NOMO-1 treated with DMSO at 0.1 percent for 48 hours (cell line): ENCODE results near the gene MOAP1.
"Not testable (repeated sequence)": the region's sequence is repeated elsewhere in the genome, so short reads cannot be mapped to it uniquely, and the experiment has no call there.

Experiments
- DNase-seq: peaks from one replicate; lab custom pipeline; 2025; ENCODE audit not compliant: unreplicated experiment; lab: John Stamatoyannopoulos, UW

Gene MOAP1, protein sequence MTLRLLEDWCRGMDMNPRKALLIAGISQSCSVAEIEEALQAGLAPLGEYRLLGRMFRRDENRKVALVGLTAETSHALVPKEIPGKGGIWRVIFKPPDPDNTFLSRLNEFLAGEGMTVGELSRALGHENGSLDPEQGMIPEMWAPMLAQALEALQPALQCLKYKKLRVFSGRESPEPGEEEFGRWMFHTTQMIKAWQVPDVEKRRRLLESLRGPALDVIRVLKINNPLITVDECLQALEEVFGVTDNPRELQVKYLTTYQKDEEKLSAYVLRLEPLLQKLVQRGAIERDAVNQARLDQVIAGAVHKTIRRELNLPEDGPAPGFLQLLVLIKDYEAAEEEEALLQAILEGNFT

DNA sequence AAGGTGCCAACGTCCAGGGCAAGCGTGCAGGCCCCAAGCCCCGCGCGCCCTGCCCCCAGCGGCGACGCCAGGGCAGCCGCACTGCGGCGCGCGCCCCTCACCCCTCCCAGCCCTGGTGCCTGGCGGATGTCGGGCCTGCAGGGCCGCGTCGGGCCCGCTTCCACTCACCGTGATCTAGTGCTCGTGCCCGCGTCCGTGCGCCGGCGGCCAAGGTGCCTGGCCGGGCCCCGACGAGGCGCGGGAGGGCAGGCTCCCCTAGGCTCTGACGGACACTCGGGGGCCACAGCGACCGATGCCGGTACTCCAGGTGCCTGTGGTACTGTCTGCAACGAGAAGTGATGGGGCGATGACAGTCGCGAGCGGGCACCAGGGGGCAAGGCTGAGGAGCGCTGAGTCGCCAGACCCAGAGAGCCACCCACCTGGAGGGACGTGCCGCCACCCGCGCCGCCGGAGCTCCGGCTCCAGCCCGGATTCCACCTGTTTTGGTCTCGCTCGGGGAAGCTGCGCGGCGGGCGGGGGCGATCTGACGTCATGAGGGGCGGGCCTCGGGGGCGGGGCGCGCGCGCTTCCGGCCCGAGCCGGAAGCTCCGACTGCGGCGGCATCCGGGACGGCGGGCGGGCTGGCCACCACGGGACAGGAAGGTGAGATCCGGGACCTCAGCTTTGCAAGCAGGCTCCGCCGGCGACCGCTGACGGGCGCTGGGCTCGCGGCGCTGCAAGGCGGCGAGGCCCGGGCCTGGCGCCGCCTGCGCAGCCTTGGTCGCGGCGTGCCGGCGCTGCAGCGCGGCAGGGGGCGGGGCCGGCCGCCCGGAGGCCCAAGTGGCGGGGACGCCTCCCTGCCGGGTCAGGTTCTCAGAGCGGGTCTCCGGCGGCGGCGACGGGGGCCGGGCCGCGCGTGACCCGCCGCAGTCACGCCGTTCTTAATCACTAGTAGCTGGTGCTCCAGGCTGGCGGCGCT is at the start of gene MOAP1, which contains the start of gene LYSET:
Gene MOAP1, minus strand, starts transcription at position 507 of the 958 bp plus-strand sequence. CDS start 655 bp downstream, outside the sequence.
Gene LYSET, plus strand, starts transcription at position 927 of the 958 bp plus-strand sequence. CDS start 89 bp downstream, outside the sequence.
- peak; percentile 77 for DNase-seq

DNA sequence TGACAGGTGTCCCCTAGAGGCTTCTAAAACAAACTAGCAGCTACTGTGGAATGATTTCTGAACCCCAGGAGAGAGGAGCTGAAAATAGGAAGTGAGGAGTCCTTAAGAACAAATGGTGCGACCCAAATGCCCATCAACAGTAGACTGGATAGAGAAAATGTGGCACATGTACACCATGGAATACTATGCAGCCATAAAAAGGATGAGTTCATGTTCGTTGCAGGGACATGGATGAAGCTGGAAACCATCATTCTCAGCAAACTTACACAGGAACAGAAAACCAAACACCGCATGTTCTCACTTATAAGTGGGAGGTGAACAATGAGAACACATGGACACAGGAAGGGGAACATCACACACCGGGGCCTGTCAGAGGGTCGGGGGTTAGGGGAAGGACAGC is 48.4 kb upstream of the MOAP1 start:
- not testable (repeated sequence) for DNase-seq

DNA sequence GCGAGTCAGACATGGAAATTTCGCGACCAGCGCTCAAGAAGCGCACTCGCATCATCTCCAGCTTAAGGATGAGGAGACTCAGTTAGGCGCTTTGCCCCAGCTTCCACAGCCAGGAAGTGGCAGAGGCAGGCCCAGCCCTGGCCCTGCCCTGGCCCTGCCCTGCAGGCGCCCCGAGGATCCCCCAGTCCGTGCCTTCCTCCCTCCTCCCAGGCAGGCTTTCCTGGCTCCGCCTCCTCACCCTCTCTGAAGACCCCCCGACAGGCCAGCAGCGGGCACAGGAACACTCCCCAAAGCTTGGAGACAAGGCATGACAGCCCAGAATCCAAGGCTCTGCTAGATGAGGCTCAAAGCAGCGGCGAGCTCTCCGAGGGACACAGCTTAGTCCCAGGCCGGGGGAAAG is 47.5 kb upstream of the MOAP1 start:
- no peak for DNase-seq

DNA sequence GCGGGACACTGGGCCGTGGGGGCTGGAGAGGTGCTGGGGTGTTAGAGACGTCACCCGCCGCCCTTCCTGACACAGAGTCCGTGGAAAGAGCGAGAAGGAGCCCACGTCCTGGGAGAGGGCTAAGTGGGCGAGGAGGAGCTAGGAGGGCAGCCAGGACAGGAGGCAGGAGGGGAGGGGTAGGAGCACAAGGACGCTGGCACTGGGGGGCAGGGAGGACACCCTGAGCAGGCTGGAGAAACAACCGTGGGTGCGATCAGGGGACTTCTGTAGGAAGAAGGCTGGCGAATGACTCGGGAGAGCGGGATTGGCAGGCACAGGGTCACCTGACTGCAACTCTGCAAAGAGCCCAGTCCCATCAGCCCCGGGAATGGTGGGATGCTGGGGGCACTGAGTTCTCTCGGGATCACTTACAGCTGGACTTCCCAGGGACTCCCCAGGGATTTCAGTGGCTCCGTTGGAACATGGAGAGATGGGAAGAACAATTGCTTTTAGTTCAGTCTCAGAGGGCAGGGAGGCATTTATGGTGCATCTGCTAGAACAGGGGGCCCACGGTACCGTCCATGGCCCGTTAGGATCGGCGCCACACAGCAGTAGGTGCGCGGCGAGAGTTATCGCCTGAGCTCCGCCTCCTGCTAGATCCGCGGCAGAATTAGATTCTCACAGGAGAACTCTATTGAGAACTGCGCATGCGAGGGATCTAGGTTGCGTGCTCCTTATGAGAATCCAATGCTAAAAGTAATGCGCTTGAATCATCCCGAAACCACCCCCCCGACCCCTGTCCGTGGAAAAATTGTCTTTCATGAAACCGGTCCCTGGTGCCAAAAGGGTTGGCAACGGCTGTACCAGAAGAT is 46.7 kb upstream of the MOAP1 start:
- no peak for DNase-seq

DNA sequence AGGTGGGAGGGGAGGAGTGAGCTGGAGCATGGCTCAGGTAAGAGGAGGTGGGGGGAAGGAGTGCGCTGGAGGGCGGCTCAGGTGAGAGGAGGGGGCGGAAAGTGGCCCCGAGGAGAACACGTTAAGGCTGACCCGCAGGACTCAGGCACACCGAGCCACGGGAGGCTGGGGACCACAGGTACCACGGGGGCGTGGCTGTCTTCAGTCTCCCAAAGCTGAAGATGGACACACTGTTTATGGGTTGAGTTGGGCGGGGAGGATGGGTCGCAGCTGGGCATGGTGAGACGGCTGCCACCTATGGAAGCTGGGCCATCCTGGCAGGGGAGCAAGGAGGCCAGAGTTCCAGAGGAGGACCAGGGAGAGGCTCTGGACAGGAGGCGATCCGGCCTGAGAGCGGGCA is 45.8 kb upstream of the MOAP1 start:
- no peak for DNase-seq

DNA sequence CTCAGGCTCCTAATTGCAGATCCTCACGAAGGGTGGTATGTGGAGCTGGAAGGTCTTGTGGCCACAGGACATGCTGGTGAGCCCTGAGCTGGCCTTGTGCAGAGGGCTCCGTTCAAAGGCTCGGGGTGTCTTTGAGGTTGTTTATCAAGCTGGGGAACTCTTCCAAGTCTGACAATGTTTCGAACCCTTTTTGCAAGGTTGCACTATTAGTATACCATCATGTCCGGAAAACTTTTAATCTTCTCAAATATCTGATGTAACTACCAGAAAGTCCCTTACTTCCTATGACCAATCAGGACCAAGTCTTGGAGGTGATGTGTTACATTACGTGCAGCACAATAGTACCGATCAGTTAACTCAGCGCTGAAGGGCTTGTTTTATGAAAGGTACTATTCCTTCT is 43.9 kb upstream of the MOAP1 start:
- DNase-seq, result no peak

DNA sequence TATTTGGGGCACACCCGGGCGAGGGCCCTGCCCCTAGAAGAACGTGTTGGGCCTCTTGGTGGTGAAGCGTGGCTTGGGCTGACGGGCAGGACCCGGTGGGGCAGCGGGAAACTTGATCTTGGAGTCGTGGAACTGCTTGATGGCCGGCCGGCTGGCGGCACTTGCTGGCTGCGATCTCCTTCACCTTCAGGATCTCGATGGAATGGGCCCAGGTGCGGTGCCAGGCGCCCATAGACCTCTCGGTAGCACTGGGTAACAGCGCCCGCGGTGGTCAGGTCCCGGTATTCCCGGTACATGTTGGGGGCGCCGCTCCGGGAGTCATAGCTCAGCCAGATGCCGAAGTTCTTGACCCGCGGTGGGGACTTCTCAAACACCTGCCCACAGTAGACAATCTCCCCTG is 38.9 kb upstream of the MOAP1 start:
- DNase-seq, result no peak

DNA sequence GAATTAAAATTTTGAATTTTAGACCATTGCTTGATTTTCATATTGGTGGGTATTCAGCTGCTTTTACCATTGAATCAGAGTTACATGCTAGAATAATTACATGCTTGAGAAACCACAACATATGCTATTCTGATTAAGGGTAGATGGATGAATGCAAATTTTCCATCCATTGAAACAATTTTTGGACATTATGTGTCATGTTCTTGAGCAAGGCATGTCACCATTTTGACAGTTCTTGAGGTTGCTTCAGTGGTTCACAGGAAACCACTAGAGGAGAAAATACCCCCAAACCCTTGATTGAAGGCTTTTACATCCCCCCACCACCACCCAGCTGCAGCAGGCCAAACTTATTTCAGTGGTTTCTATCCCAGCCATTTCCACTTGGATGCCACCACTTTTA is 35.8 kb upstream of the MOAP1 start:
- no peak for DNase-seq

DNA sequence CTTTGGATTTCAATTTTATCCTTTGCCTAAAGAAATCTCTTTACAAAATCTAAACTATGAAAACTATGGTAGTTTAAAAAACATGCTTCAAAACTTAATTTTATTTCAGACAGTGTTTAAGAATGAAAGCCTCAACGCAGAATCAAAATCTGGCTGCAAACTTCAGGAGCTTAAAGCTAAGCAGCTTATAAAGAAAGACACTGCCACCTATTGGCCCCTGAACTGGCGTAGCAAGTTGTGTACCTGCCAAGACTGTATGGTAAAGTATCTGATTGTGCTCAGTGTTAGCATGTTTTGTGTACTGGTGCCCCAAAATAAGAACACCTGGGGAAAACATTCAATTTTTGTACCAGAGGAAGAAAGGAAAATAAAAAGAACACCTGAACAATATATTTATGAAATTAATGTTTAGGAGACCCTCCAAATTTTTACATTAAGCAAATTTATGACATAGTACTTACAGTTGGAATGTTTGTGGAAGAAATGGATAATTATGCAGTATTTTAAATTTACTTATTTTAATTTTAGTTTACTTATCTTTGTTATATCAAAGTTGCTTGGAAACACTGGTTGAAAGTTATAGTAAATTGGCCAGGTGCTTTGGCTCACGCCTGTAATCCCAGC is 34.5 kb upstream of the MOAP1 start:
- DNase-seq, result peak; percentile 37

DNA sequence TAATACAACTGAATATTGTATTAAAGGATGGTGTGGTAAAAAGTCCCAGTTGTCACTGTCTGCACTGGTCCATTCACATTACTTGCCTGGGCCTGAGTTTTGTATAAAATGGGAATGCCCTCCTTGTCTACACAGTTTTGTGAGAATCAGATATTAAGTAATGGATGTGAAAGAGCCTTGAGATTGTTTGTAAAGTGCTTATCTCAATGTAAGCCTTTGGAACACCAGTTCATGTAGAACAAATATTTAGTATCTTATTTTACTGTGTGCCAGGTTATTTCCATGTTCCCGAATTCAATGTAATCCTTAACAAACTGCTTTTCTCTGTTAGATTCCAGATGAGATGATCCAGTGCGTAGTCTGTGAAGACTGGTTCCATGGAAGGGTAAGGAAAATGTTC is 29.9 kb upstream of the MOAP1 start:
- DNase-seq, result no peak

DNA sequence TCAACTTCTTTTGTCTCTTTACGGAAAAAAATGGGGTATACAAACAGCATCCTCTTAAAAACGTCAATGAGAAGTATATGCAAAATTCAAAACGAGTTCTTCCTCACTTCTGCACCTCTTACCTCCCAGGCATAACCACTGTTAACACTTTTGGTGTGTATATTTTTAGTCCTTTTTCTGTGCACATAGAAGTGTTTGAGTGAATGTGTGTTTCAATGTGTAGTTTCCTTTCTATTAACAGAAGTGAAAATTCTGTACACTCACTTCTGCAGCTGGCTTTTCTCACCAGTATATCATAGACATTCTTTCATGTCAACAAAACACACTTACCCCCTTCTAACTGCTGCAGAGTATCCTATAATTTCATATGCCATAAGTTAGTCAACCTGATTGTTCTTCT is 27.7 kb upstream of the MOAP1 start:
- no peak for DNase-seq

DNA sequence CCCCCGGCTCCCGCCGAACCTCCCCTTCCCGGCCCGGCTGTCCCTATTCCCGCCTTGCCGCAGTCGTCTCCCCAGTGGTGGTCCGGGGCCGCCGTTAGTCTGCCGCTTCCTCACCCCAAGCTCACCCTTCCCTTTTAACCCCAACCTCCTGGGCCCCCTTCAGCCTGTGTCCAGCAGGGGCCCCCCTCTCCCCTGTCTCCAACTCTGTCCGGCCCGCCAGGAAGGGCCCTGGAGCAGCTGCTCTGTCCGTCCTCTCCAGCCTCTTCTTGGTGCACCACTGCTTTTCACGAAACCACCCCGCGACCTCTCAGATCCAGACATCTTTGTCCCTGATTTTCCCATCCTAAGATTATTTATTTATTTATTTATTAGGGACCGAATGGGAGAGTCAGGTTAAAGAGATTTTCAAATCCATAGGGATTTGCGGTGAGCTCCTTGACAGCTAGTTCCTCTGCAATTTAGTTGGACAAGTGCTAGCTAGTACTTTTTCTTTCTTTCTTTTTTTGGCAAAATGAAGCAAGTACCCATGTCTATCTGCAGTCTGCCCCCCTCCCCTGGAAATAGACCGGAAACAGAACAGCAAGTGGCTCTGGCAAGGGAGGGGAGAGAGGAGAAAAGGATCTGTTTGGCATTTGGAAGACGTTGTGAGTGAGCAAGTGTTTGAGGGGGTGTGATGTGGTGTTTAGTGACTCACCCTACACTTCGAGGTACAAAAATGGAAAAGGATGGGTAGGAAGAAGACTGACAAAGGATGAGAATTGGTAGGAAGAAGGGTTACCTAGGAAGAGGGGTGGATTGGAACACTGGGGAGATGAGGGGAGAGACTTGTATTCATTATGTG is 23.0 kb upstream of the MOAP1 start:
- peak; percentile 55 for DNase-seq

DNA sequence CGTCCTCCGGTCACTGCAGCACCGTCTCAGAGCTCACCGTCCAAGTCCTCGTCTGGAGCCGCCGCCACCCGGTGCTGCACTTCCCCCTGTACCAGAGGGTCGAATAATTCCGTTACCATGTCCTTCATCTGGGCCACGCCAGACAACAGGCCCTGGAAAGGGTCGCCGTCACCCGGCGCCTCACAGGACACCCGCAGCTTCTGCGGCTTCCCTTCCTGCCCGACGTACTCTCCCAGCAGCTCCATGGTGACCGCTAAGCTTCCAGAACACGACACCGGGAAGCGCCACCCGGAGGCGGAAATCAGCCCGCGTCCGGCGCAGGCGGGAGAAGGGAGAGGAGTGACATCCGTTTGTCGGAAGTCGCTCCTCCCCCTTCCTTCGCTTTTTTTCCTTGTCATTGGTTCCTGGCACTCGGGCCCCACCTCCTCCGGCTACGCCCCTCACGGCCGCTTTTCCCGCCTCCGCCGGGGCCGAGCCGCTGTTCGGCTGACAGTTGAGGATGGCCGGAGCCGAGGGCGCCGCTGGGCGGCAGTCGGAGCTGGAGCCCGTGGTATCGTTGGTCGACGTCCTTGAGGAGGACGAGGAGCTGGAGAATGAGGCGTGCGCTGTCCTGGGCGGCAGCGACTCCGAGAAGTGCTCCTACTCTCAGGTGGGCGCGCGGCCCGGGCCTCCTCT is 22.2 kb upstream of the MOAP1 start, which contains the start of the genes GON7 and UBR7:
Gene GON7, minus strand, starts transcription at position 273 of the 675 bp plus-strand sequence. Its CDS starts 28 bp downstream, at position 245.
Gene UBR7, plus strand, starts transcription at position 464 of the 675 bp plus-strand sequence. Its CDS starts 36 bp downstream, at position 500.
- peak; percentile 93 for DNase-seq

DNA sequence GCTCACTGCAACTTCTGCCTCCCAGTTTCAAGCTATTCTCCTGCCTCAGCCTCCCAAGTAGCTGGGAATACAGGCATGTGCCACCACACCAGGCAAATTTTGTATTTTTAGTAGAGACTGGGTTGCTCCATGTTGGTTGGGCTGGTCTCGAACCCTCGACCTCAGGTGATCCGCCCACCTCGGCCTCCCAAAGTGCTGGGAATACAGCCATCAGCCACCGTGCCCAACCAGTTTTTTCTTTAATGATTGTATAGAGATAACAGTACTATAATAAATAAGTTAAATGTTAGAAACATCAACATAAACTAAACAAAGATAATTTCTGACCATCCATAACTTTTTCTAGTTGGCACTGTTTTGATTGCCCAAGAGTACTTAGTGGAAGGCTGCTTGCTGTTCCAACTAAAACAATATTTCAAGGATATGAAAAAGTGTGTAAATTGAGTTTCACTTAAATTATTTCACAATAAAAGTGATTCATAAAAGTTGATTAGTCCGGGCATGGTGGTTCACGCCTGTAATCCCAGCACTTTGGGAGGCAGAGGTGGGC is 16.5 kb upstream of the MOAP1 start:
- no peak for DNase-seq

DNA sequence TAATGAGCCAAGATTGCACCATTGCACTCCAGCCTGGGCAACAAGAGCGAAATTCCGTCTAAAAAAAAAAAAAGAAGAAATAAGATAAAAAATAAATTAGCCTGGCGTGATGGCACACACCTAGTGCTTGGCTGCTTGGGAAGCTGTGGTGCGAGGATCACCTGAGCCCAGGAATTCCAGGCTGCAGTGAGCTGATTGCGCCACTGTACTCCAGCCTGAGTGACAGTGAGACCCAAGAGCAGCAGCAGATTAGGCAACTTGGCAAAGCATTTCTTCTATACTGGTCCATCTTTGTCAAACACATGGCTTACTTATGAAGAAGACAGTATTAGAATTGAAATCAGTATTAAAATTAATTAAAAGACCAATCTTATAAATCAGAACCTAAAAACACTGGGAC is 15.9 kb upstream of the MOAP1 start:
- no peak for DNase-seq

DNA sequence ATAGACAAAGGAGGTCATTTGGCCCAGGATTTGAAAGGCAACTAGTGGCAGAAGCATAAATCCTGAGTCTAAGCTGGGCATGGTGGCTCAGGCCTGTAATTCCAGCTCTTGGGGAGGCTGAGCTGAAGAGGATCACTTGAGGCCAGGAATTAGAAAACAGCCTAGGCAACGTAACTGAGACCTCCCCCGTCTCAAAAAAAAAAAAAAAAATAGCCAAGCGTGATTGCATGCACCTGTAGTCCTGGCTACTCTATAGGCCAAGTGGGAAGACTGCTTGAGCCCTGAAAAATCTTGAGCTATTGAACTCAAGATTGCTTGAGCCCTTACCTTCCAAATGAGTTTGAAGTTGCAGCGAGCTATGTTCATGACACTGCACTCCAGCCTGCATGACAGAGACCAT is 14.3 kb upstream of the MOAP1 start:
- DNase-seq, result no peak

DNA sequence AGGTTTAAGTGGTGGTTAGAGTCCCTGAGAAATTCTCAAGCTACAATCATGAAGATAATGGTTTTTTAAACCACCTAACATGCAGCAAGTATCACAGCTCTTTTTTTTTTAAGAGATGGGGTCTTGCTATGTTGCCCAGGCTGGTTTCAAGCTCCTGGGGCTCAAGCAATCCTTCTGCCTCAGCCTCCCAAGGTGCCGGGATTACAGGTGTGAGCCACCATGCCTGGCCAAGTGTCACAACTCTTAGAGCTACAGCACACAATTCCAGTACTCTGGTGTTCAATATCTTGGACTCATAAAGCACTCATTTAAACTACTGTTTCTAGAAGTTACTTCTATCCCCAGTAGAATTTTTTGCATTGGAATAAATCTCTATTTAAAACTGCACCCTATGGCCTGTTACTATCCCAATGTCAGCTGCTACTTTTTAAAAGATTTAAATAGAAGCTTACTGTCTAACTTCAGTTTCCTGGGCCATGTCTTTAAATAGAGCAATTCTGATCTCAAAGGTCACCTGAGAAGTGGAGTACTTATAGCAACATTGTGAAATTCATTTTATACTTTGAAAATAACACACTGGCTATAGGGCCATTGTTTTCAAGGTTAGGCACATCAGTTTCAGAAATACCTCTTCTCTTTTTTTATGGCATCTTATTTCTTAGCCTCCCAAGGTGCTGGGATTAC is 10.8 kb upstream of the MOAP1 start:
- DNase-seq, result no peak

DNA sequence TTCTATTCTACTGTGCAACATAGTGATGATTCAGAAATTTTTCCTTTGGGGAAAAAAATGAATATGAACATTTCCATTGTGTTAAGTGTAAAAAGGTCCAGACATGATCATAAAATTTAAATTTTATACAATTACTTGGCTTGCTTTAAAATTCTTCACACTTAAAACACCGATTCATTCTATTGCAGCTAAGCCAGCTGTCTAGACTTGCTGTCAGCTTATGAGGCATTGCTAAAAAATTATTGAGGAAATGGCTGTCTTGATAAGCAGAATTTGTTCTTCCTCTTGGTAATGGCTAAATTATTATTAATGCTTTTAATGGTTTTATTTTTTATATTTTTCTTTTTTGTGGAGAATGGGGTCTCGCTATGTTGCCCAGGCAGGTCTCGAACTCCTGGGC is 2.3 kb upstream of the MOAP1 start:
- no peak for DNase-seq
